Stimulated activated CD8-positive, alpha-beta memory T cell treated with anti-CD3 and anti-CD28 coated beads, Interleukin-15, amount 100 ng/mL, for 48 hours (primary cell): ENCODE data around the gene LSM5.
"Not testable (repeated sequence)": the region's sequence is repeated elsewhere in the genome, so short reads cannot be mapped to it uniquely, and the experiment has no call there.

Source experiments
- DNase-seq, 2 donors: peaks; one replicate each; pipeline ENCODE4 v3.0.0-alpha.2; 2020; ENCODE audit warnings: low read depth in 2 of 2

LSM5 gene

GRCh38 chr7:32506266-32507054, 16.3 kb upstream of the LSM5 start:
- no peak for DNase-seq

DNA sequence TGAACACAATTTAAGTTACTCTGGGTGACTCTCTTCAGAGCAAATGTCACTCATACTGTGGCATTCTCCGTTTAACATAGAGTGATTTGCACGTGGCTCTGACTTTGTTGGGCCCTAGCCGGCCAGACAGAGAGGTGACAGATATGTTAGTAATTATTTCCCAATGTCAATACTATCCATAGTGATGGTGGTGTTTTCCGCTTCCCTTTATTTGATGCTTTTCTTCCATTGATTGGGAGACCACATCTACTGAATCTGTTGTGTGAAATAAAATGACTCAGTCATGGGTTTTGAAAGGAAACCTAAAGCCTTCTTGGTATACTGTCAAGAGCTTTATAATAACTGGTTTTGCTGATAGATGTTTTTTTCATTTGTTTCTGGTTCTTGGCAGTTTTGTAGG, 12.5 kb upstream of the LSM5 start:
- DNase-seq, result no peak

GRCh38 chr7:32501522-32501921, 11.3 kb upstream of the LSM5 start:
- DNase-seq, result no peak

- no peak for DNase-seq
These were observed 10.8 kb upstream of the LSM5 start for GRCh38 chr7:32500922-32501341.

DNA sequence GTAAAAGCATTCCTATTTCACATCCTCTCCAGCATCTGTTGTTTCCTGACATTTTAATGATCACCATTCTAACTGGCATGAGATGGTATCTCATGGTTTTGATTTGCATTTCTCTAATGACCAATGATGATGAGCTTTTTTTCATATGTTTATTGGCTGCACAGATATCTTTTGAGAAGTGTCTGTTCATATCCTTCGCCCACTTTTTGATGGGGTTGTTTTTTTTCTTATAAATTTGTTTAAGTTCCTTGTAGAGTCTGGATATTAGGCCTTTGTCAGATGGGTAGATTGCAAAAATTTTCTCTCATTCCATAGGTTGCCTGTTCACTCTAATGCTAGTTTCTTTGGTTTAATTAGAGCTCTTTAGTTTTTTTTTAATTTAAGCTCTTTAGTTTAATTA, 10.0 kb upstream of the LSM5 start:
- not testable (repeated sequence) for DNase-seq

- not testable (repeated sequence) for DNase-seq
These were observed 9.6 kb upstream of the LSM5 start for GRCh38 chr7:32499755-32500154.

DNA sequence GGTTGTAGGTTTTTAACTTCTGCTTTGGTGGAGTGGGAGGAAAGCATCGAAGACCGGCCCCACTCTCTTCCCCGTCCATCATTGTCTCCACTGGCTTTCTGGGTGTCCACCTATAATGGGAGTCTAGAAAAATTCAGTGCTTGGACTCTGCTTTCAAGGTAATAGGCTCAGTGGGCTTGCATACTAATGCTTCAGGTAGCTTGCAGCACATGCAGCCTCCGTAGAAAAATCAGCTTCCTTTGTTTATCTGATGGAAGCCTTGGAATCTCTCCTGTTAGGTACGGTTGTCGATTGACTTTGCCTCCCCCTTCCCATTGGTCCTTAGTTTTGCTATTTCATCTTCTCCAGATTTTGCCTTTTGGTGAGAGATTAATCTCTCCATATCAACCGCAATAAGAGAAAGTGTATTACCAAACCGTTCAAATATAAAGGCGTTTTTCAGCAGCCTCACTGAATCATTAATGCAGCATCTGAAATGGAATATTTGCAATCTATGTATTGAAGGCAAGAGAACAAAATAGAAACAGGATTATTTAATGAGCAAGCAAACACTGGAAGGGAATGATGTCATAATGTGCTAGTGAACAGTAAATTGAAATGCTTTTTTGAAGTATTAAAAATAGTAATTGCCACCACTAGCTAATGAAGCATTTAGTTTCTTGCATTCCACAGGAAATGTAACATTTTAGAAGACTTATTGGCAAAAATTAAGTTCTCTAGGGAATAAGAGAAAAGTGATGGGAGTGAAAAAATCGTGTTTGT, 6.1 kb upstream of the LSM5 start:
- DNase-seq, result no peak

DNA sequence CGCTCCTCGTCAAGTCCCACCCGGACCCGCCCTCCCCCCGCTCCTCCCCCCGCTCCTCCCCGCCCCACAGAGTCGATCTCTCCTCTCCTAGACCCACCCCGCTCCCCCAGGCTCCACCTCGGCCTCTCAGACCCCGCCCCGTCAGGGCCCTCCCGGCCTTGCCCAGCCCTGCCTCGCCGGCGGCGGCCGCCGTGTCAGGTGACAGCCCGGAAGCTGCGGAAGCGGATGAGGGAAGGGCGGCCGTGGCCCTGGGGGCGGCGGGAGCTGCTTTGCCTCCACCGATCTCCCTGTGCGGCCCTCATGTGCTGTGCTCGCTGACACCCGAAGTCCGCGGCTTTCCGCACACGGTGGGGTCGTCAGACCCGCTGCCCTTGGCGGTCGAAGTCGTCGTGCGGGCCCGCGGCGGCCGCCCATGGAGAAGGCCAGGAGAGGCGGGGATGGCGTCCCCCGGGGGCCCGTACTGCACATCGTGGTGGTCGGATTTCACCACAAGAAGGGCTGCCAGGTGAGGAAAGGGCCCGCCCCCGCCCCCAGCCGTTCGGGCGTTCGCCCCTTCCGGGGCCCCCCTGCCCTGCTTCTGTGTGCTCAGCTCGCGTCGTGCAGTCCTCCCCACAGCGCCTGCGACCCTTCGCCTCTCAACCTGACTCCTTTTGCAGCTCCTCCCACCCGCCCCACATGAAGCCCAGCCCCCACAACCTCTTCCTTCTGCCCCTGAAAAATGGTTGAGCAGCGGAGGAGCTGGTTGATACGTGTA, 5.3 kb upstream of the LSM5 start, which contains the start of gene AVL9:
AVL9 (plus strand) TSS at position 192 of the 754 bp plus-strand sequence; CDS start at position 413, 221 bp downstream.
- DNase-seq, result peak; percentile 99

DNA sequence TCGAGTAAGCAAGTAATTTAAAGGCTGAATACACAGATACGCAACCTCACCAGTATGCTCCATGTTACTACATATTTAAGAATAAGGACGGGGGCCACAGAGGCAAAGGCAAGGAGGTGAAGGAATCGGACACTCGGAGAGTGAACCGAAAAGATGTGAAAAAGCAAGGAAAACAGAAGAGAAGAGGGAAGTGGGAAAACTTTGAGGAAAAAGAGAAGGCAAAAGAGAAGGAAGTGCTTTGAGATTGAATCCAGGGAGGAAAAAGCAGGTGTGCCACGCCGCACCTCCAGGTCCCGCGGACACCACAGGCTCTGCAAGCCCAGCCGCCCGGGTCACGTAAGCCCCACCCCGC, 4.7 kb upstream of the LSM5 start:
- no peak for DNase-seq

DNA sequence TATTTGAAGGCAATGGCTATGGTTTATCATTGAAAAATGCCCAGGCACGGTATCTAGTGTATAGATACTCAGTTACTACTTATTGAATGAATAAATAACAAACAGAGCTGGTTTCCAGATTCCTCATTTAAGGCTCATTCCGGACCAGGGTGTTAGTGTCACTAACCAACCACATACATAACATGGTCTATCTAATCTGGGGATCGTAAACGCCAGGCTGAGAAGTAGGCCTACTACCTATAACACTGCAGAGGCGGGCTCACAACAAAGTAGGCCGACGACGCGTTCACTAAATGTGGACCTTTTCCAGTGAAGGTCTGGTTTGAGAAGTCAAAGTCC, 423 bp downstream of the LSM5 start:
- DNase-seq, result no peak

DNA sequence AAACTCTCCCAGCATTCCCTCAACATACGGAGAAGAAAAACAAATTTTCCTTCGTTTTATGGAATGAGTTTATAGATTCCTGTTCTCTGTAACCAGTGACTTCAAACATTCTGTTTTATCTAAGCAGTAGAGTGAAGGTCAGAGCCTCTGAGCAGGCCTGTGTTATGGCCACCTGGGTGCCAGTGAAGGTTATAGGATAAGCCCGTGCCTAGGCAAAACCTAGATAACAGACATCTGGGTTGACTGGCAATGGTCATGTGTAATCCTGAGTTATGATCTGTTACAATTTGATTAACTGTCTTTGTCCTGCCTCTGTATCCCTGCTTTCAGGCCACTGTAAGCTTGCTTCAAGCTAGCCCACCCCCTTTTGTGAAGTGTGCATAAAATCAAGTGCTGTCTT, 8.3 kb downstream of the LSM5 start:
- DNase-seq, result no peak

DNA sequence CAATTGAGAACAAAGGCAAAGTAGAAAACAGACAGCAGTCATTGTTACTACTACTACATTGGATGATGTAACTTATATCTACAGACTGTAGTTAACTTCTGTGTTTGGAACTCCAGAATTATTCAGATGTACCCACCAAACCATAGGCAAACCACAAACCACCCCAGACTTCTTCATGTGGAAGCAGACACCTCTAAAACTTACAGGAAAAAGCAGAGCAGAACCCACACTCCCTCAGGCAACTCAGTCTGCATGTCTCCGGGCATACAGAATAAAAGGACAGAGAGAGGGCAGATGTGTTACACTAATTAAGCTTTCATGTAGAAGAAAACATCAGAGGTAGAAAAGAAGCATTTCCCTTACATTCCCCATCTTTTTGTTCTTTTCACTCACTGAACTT, 9.0 kb downstream of the LSM5 start:
- no peak for DNase-seq

- no peak for DNase-seq
These were observed 10.5 kb downstream of the LSM5 start for GRCh38 chr7:32479574-32480200.

DNA sequence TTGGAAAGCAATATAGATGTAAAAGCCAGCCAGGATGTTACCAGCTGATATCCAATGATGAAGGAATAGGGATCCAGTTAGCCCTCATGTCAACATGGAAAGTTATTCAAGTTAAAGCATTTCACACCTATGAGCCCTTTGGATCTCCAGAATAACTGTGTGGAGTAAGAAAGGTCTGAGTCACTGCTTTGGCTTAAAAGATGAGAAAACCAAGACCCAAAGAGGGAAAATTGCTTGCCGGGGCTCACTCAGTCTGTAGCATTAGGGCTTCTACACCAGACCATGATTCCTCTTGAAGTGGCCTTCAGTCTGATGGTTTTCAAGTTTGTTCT, 12.6 kb downstream of the LSM5 start:
- no peak for DNase-seq

DNA sequence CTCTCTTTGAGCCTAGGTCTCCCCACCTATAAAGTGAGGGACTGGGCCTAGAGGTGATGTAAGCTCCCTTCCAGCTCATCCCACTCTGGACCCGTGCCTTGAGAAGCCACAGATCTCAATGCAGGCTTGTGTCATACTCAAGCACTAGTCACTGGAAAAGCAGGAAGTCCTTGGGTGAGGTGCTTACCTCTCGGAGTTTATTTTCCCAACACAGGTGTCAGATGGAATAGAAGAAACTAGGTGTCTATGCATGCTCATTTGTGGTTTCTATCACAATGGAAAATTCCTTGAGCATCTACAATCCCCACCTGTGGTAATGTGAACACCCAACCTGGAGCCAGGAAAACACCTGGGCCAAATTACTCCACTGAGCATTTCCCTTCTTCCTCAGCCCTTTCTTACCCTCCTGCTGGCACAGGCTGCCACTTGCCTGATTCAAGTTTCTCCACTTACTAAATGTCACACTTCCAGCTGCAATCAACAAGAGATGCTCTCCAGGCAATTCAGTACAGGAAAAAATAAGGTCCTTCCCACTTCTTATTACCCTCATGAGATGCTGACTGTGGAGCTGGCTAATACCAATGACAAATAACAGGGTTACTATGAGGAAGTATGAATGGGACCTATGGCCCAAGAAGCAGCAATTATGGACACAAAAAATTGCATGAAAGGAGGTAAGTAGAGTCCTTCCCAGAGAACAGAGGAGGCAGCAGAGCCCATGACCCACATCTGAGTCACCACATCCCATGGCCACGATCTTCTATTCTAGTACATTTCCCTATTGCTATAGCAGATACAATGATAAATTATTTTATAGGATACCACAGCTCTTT, 13.1 kb downstream of the LSM5 start:
- DNase-seq, result no peak

DNA sequence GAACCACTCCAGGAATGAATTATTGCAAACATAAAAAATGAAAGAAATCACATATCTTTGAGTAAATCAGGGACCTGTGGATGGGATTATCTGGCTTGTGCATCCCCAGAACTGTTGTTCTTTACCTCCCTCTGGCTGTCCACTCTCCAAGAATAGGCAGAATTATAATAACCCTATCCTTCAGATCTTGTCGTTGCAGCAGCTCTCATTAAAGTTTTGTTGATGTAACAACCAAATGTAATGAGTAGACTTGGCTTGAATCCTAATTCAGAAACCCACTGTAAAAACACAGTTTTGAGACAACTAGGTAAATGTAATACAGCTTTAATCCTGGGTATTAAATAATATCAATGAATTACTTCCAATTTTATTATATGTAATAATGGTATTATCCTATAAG, 16.2 kb downstream of the LSM5 start:
- no peak for DNase-seq

GRCh38 chr7:32472015-32472414, 18.2 kb downstream of the LSM5 start:
- DNase-seq, result no peak

DNA sequence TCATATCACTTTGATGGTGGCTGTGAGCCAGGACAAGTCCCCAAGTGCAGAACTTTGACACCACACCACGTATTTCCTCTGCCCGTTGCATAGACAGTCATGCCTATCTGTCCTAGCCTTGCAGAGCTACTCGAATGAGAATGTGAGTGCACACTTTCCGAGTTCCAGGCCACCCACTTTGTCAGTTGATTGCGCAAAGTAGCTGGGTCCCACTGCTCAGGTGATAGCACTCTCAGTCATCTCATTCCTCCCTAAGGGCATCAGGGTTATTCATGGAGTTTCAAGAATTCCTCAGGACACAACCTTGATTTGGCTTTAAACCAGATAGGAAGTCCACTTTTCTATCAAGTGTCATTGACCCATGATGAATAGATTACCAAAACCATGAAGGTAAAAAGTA, 19.3 kb downstream of the LSM5 start:
- DNase-seq, result no peak

DNA sequence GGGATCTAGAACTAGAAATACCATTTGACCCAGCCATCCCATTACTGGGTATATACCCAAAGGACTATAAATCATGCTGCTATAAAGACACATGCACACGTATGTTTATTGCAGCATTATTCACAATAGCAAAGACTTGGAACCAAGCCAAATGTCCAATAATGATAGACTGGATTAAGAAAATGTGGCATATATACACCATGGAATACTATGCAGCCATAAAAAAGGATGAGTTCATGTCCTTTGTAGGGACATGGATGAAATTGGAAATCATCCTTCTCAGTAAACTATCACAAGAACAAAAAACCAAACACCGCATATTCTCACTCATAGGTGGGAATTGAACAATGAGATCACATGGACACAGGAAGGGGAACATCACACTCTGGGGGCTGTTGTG, 20.2 kb downstream of the LSM5 start:
- not testable (repeated sequence) for DNase-seq

DNA sequence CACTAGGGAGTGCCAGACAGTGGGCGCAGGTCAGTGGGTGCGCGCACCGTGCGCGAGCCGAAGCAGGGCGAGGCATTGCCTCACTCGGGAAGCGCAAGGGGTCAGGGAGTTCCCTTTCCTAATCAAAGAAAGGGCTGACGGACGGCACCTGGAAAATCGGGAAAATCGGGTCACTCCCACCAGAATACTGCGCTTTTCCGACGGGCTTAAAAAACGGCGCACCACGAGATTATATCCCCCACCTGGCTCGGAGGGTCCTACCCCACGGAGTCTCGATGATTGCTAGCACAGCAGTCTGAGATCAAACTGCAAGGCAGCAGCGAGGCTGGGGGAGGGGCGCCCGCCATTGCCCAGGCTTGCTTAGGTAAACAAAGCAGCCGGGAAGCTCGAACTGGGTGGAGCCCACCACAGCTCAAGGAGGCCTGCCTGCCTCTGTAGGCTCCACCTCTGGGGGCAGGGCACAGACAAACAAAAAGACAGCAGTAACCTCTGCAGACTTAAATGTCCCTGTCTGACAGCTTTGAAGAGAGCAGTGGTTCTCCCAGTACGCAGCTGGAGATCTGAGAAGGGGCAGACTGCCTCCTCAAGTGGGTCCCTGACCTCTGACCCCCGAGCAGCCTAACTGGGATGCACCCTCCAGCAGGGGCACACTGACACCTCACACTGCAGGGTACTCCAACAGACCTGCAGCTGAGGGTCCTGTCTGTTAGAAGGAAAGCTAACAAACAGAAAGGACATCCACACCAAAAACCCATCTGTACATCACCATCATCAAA, 25.4 kb downstream of the LSM5 start:
- DNase-seq, result not testable (repeated sequence)

GRCh38 chr7:32462977-32463376, 27.2 kb downstream of the LSM5 start:
- no peak for DNase-seq
